ENCODE data around the gene GREM1. TPM values are rescaled to one million over a fixed set of nuclear protein-coding genes. Genes with fewer than 3 reads are reported as not detected.

Gene GREM1
- total and polyA plus RNA-seq, 2 of the 4 experiments (the other 2 are of a cell fraction), result 848 to 852 TPM

- Histone ChIP-seq H3K4ac (ENCODE audit: low read depth, low read length) (peak overlapping the region; percentile 73), H3K79me1 (ENCODE audit: low read depth in 1 of 2, low read length in 2 of 2) (peaks cover 4 to 30% of the 10 kb centered on the region in 2 experiments; a peak in 2 of 4 replicates), H4K5ac (ENCODE audit: low read depth, low read length) (peak overlapping the region; percentile 96), H2BK15ac (ENCODE audit: low read depth, low read length) (peak overlapping the region; percentile 2; the same call in 1 of the 3 replicates), H3K27me3 (ENCODE audit: control insufficient read depth, insufficient read depth, low read length) (no peaks in the 10 kb centered on the region), H3K14ac (replicated peaks; ENCODE audit: low read depth, low read length) (peak overlapping the region; percentile 73), H3K27ac (ENCODE audit: insufficient read depth, low read length) (peak overlapping the region; percentile 94), H2BK20ac (ENCODE audit: low read depth, low read length) (peak overlapping the region; percentile 22; the same call in 1 of the 2 replicates), H2AFZ (replicated peaks; ENCODE audit: low read length, poor library complexity) (peak overlapping the region; percentile 74), H2BK120ac (ENCODE audit: low read depth, low read length) (peak overlapping the region; percentile 73), H2BK5ac (ENCODE audit: low read depth, low read length, poor library complexity, severe bottlenecking) (peak overlapping the region; percentile 96), H4K20me1 (ENCODE audit: insufficient read depth, low read length) (peaks cover 61% of the 10 kb centered on the region), H3K23ac (ENCODE audit: low read depth, low read length) (peak overlapping the region; percentile 88), H4K91ac (ENCODE audit: insufficient read depth, low read depth, low read length) (peak overlapping the region; percentile 56), H3K9ac (ENCODE audit: low read depth, low read length) (peak overlapping the region; percentile 99), H3K36me3 (ENCODE audit: control insufficient read depth, insufficient read depth, low read length) (peaks cover 39% of the 10 kb centered on the region), H3K9me3 (ENCODE audit: control insufficient read depth, insufficient read depth, low read length) (no peaks in the 10 kb centered on the region), H3K4me2 (ENCODE audit: low read depth, low read length) (peak overlapping the region; percentile 97), H3K4me1 (ENCODE audit: control insufficient read depth, insufficient read depth, low read length) (peaks cover 6% of the 10 kb centered on the region), H2AK9ac (replicated peaks; ENCODE audit: low read depth, low read length, poor library complexity) (peak overlapping the region; percentile 76), H2AK5ac (ENCODE audit: low read depth, low read length) (peak overlapping the region; percentile 27), H3K9me1 (ENCODE audit: insufficient read depth, low read length) (peaks cover 3% of the 10 kb centered on the region), H3K18ac (ENCODE audit: low read depth, low read length) (peak overlapping the region; percentile 99), H4K8ac (ENCODE audit: low read depth in 2 of 2, low read length in 2 of 2) (peak overlapping the region; percentile 41 to 79), H3K4me3 (ENCODE audit: insufficient read depth, low read depth, low read length) (peak overlapping the region; percentile 84), H3K56ac (ENCODE audit: extremely low read depth, insufficient read depth, low read length) (peak overlapping the region; percentile 74)
- ChIA-PET CTCF (no interaction called here), POLR2A (ENCODE audit: unreplicated experiment) (no interaction called here)
- dilution Hi-C loops (cut with HindIII; ENCODE audit: low sequenced_read_pairs, unreplicated experiment), result no loop called here
- DNase-seq (no peak), ATAC-seq (ENCODE audit: low read depth) (peak; percentile 3)
- no TSS peak for BruUV-seq (replicated peaks)
- in situ Hi-C loops (cut with MboI; ENCODE audit: low sequenced_read_pairs), result loop anchor here (5.0 to 10.0 kb wide), 2 partner anchors 37 to 54 kb away; no protein-coding TSS in a partner anchor
- WGBS, 2 experiments (ENCODE audit: extremely low coverage in 2 of 2, insufficient read length in 1 of 2), result 2% methylated on average over 30 of the region's 70 CpGs; no CpG with 5 or more reads in 1 of the 2 experiments
- intact Hi-C loops (cut with micrococcal nuclease), result loop anchor here (2.0 to 5.0 kb wide), 2 partner anchors 153 to 276 kb away; no protein-coding TSS in a partner anchor
- TF ChIP-seq CEBPB (IDR thresholded peaks at IDR 0.05; ENCODE audit: low read depth, low read length), result no peak
- no peak for TF ChIP-seq RCOR1 (IDR thresholded peaks at IDR 0.05; ENCODE audit: insufficient replicate concordance, low read length)
- no peak for TF ChIP-seq RFX5 (IDR thresholded peaks at IDR 0.05; ENCODE audit: low read depth, low read length)
- TF ChIP-seq NFE2L2 (IDR thresholded peaks at IDR 0.05; ENCODE audit: low read depth, low read length), result no peak
- TF ChIP-seq MAZ (IDR thresholded peaks at IDR 0.05; ENCODE audit: borderline replicate concordance, low read depth, low read length), result no peak; the same call in 1 of the 2 replicates
- TF ChIP-seq SMC3 (IDR thresholded peaks at IDR 0.05; ENCODE audit: low read depth, low read length), result no peak
- TF ChIP-seq ELK1 (IDR thresholded peaks at IDR 0.05; ENCODE audit: borderline replicate concordance, low read depth, low read length), result no peak
- TF ChIP-seq MXI1 (IDR thresholded peaks at IDR 0.05; ENCODE audit: borderline replicate concordance, low read depth, low read length), result no peak
- TF ChIP-seq CTCF (conservative IDR thresholded peaks at IDR 0.05; ENCODE audit: low read depth, low read length), result no peak
- TF ChIP-seq FOS (IDR thresholded peaks at IDR 0.05; ENCODE audit: low read depth, low read length), result no peak
- TF ChIP-seq RAD21 (IDR thresholded peaks at IDR 0.05; ENCODE audit: low read length), result no peak
- TF ChIP-seq MAFK (IDR thresholded peaks at IDR 0.05; ENCODE audit: low read depth, low read length), result no peak
- no peak for TF ChIP-seq USF2 (IDR thresholded peaks at IDR 0.05; ENCODE audit: low read depth, low read length)
Measured at GRCh38 chr15:32718821-32719716, 1.3 kb downstream of the GREM1 start.
